ENCODE results near the gene IL20RA.

The IL20RA gene

DNA sequence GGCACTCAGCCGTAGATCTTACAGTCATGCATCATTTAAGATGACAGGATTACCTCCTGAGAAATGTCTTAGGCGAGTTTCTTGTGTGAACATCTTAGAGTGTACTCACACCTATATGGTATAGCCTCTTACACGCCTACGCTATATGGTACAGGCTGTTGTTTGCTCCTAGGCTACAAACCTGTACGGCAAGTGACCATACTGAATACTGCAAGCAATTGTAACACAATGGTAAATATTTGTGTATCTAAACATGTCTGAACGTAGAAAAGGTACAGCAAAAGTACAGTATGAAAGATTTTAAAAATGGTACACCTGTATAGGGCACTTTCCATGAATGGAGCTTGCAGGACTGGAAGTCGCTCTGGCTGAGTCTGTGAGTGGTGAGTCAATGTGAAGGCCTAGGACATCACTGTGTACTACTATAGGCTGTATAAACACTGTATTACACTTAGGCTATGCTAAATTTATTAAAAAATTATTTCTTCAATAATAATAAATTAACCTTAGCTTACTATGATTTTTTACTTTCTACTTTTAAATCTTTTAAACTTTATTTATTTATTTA is 541 bp upstream of the IL20RA start:
- no peak for DNase-seq (ENCODE audit: low spot score)

DNA sequence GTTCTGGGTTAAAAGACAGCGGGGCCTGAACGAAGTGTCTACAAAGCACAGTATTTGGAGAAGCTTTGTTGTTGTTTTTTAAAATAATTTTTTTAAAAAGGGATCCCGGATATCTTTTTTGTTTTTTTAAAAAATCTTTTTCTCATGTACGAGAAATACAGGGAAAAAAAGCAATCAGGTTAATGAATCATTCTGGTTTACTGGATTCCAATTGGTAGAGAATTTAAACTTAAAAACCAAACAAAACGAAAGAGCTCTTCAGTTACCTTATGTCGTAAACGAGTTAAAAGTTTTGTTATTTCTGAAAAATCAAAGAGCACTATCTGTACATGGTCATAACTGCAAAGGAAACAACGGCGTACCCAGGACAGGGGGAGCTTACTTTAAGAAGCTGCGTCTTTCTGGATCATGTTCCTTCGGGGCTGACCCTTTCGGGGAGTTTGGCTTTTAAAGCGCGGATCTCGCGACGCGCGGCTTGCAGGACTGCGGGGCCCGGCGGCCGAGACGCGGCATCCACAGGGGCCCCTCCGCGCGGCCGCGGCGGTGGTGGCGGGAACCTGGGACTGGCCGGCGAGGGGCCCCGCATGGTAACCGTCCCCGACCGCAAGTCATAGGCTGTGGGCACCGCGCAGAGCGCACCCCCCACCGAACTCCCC is 927 bp downstream of the IL20RA start:
- no peak for DNase-seq (ENCODE audit: low spot score)

- DNase-seq (ENCODE audit: low spot score), result no peak
Measured at GRCh38 chr6:137040393-137040792, 4.4 kb downstream of the IL20RA start.

- no peak for DNase-seq (ENCODE audit: low spot score)
Measured at GRCh38 chr6:137039010-137039409, 5.8 kb downstream of the IL20RA start.

- DNase-seq (ENCODE audit: low spot score), result no peak
Measured at GRCh38 chr6:137036566-137037300, 8.0 kb downstream of the IL20RA start.

- DNase-seq (ENCODE audit: low spot score), result no peak
Measured at GRCh38 chr6:137033828-137034227, 10.9 kb downstream of the IL20RA start.

DNA sequence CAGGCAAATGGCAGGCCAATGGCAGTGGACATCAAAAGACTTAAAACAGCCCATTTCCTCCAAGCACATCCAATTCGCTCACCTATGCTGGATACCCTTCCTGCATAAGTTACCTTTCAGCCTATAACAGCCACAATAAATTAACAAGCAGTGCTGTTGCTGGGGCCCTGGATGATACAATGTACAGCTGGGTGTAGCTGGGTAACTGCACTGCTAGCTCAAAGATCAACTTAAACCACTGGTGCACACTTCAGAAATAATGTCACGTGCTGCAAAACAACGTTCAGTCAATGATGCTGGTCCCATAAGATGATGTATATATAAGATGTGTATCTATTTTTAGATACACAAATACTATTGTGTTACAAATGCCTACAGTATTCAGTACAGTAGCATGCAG is 13.6 kb downstream of the IL20RA start:
- DNase-seq (ENCODE audit: low spot score), result no peak

DNA sequence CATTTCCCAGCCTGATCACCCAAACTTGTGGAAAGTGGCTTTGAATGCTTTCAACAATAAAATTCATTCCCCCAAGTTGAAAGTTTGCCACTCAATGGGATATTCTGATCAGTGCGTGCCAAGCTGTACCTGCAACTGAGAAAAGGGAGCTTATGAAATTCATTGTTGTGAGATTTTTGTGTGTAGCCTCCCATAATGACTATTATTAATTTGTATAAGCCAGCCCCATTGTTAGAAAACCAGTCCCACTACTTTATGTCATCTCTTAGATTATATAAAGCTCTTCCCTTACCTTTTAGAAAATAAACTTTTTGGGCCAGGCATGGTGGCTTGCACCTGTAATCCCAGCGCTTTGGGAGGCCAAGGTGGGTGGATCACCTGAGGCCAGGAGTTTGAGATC is 15.9 kb downstream of the IL20RA start:
- no peak for DNase-seq (ENCODE audit: low spot score)

GRCh38 chr6:137025786-137026730 is 18.7 kb downstream of the IL20RA start:
- DNase-seq (ENCODE audit: low spot score), result no peak

GRCh38 chr6:137024237-137024990 is 20.4 kb downstream of the IL20RA start:
- DNase-seq (ENCODE audit: low spot score), result no peak

- no peak for DNase-seq (ENCODE audit: low spot score)
Measured at GRCh38 chr6:137020776-137021175, 24.0 kb downstream of the IL20RA start.

GRCh38 chr6:137019476-137020272 is 25.1 kb downstream of the IL20RA start:
- no peak for DNase-seq (ENCODE audit: low spot score)

DNA sequence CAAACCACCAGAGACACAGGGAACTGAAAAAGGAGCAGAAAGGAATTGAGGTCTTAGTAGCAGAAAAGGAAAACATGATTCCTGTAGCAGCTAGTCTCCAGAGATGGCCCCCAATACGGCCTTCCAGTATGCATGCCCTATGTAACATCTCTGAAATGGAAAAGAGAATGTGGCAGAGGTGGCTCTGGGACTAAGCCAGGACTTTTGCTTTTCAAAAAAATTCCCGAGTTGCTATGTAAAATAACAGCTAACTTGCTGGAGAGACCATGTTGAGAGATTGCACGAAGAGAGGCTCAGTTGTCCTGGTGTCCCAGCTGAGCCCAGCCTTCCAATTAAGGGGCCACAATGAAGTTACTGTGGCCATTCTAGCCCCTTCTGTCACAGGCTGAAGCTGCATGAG is 27.7 kb downstream of the IL20RA start:
- DNase-seq (ENCODE audit: low spot score), result no peak

- no peak for DNase-seq (ENCODE audit: low spot score)
Measured at GRCh38 chr6:137016356-137016755, 28.4 kb downstream of the IL20RA start.

DNA sequence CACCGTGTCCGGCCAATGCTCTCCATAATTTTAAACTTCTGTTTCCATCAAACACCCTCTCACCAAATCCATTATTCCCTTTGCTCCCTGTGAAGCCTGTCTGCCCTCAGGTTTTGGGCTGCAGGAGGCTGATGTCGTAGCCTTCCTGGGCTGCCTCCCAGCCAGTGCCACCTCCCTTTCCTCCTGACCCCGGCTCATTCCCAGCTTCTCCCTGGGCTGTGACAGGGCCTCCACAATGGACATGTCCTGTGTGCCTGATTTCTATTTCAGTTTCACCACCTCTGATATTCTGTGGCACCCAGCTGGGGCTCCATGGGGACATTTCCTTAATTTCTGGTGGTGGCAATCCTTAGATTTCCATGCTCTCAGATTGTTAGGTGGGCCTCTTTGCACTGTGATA is 28.8 kb downstream of the IL20RA start:
- DNase-seq (ENCODE audit: low spot score), result no peak

GRCh38 chr6:137013738-137014602 is 30.8 kb downstream of the IL20RA start:
- DNase-seq (ENCODE audit: low spot score), result no peak

GRCh38 chr6:137013031-137013430 is 31.7 kb downstream of the IL20RA start:
- DNase-seq (ENCODE audit: low spot score), result no peak

DNA sequence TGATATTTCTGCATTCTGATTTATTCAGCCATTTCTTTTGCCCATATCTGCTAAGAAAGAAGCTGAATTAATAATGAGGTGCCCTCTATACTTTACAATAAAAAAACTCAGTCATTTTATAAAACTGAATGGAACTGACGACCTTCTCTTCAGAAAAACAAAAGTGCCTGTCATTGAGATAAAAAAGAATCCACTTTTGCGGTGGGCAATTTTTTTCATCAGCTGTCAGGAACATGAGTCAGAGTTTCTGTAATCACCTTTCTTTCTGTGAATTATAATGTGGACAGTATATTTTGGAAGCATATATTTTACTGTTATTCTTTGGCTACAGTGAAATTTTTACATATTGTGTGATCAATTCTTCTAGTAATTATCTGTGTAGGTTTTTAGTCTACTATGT is 33.4 kb downstream of the IL20RA start:
- no peak for DNase-seq (ENCODE audit: low spot score)

DNA sequence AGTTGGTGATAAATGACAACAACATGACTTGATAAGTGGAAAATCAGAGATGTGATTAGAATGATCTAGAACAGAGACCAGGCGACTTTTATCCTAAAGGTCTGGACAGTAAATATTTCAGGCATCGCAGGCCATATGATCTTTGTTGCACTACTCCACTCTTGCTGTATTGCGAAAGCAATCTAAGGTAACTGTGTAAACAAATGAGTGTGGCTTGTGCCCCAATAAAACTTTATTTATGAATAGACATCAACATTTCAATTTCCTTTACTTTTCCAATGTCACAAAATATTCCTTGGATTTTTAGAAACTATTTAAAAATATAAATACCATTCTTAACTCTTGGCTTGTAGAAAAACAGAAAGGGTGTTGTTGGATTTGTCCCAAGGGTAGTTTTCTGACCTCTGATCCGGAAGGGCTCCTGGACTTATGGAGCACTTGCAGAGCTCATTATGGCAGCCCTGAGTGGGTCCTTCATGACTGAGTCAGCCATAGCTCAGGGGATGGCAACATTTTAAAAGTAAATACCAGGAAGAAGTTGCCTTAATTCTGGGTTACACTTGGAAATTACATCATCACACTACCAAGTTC is 34.5 kb downstream of the IL20RA start:
- no peak for DNase-seq (ENCODE audit: low spot score)
